H1 (cell line): Measurements from ENCODE around the gene NDRG2. TPM values are rescaled to one million over a fixed set of nuclear protein-coding genes. Genes with fewer than 3 reads are reported as not detected.

Experiments
- ASH2L ChIP-seq: fragments of 200-600, 300-600 bp; sonication (generic); IDR thresholded peaks from one replicate; pipeline ENCODE4 v1.7.1; 2017; ENCODE audit warnings: low read length
- polyA plus RNA-seq, 7 experiments: library from polyadenylated mRNA; depleted of rRNA in 3 of 7; stranded (reverse) in 5 of 7; unstranded in 2 of 7; fragments of >200 nt in 5 of 7; fragments of 200-250 nt in 2 of 7; gene quantifications; 1 replicate in 5 of 7; 2 replicates in 1 of 7; 4 replicates in 1 of 7; pipeline versions ENCODE4 v1.2.1 to v1.2.3, GENCODE V29; 2011 to 2013; ENCODE audit warnings: missing spikeins in 2 of 7, mixed read lengths in 2 of 7
- total RNA-seq: library from RNA; stranded (reverse); fragmentation: NEBNext Ultra II Directional; extraction: Animal tissue kit (Norgen Biotek cat#: 25700); gene quantifications from 2 replicates; pipeline ENCODE4 v1.2.1, GENCODE V29; 2021

Gene NDRG2
- total and polyA plus RNA-seq, 2 of the 8 experiments (the other 6 are each of a cell fraction or from before 2014, with no cell fraction given) = 29.9 to 48.6 TPM

GRCh38 chr14:21061347-21061668 lies 36.4 kb upstream of the NDRG2 start (continued):
- no peak for TF ChIP-seq ASH2L
- TF ChIP-seq, all 59 proteins: peak for 0
